AG04449 (cell line): ENCODE data around the gene ARHGAP22.

Source experiments
- CTCF ChIA-PET: fragments of 350-600 bp; formaldehyde crosslinking; extraction: SDS; loops from one replicate; lab custom pipeline; 2021; ENCODE audit warnings: antibody characterized with exemption; lab: Yijun Ruan, JAX
- POLR2A ChIA-PET: fragments of 400-600, 350-600 bp; formaldehyde crosslinking; extraction: SDS; loops from one replicate; lab custom pipeline; 2020; ENCODE audit warnings: antibody characterized with exemption, inconsistent platforms; lab: Yijun Ruan, JAX
- DNase-seq: peaks from one replicate; pipeline ENCODE4 v3.0.0-alpha.2; 2010; ENCODE audit warnings: low read depth, low spot score
- H3K4me3 ChIP-seq: 2 replicates; pipeline ENCODE4 v1.5.1; 2011; ENCODE audit warnings: low read depth, mild to moderate bottlenecking, control low read depth, low read length
- TF ChIP-seq, protein P1 (sequence below): IDR thresholded peaks from one replicate; pipeline ENCODE4 v1.5.1; 2011; ENCODE audit warnings: mild to moderate bottlenecking, moderate library complexity, low read length, control low read depth, inconsistent platforms; ENCODE audit not compliant: insufficient read depth; ENCODE audit errors: missing control alignments

ARHGAP22 gene

DNA sequence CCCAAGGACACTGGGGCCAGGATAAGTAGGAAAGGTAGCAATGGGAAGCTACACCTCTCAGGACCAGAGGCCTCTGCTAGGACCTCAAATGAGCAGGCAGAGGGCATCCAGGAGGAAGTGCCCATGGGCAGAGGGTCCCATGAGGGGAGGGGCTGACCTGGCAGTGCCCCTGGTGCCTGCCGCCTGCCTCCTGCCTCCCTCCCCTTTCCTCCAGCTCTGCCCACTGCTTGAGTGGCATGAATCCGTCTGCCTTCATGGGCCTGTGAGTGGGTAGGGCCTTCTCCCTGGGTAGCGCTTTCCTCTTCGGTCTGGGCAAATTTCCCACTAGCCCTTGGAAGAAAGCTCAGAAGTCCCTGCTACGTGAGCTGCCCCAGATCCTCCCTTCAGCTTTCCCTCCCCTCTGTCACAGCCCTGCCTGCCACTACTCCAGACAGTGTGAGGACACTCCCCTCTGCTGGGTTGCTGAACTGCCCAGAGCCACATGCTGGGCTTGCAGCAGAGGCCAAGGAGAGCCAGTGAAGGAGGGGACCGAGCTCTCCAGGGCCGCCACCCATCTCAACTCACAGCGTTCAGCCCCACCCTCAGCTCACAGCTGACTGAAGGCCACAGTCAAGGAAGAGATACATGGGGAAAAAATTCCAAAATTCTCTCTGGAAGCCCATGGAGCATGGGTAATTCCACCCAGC is 141.4 kb downstream of the ARHGAP22 start:
- CTCF ChIA-PET = interaction anchor here (1.3 to 2.0 kb wide), 2 partner anchors 9 to 193 kb away, joined by 6 to 7 read pairs; no protein-coding TSS in a partner anchor

DNA sequence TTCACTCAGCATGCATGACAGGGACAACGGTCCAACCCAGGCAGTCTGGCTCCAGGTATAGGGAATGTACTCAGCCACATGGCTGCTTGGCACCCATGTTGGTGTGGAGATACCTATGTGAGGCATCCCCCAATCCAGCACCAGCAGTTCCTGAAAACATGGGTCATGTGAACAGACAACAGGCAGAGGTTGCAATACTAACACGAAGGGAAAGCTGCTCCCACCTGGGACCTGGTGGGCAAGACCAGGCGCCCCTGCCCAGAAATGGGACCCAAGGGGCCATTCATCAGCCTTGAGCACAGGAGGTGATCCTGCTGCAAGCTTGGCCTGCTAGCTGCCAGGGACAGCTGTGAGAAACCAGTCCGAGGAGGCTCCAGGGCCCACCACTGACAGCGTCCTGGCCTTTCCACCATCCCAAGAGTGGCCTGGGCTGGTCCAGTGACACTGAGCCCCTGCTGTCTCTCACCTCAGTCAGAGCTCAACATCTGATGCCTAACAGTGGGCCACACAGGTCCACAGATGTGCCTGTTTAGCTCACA is 142.3 kb downstream of the ARHGAP22 start:
- H3K4me3 ChIP-seq = no peak overlapping the region
- DNase-seq = no peak
- ChIA-PET POLR2A (no interaction called here), CTCF (interaction anchor here (1.3 kb wide), 1 partner anchor 194 kb away, joined by 6 read pairs; no protein-coding TSS in a partner anchor)
- TF ChIP-seq, protein P1, sequence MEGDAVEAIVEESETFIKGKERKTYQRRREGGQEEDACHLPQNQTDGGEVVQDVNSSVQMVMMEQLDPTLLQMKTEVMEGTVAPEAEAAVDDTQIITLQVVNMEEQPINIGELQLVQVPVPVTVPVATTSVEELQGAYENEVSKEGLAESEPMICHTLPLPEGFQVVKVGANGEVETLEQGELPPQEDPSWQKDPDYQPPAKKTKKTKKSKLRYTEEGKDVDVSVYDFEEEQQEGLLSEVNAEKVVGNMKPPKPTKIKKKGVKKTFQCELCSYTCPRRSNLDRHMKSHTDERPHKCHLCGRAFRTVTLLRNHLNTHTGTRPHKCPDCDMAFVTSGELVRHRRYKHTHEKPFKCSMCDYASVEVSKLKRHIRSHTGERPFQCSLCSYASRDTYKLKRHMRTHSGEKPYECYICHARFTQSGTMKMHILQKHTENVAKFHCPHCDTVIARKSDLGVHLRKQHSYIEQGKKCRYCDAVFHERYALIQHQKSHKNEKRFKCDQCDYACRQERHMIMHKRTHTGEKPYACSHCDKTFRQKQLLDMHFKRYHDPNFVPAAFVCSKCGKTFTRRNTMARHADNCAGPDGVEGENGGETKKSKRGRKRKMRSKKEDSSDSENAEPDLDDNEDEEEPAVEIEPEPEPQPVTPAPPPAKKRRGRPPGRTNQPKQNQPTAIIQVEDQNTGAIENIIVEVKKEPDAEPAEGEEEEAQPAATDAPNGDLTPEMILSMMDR = no peak

More for the DNA sequence above, 141.4 kb downstream of the ARHGAP22 start:
- POLR2A ChIA-PET = no interaction called here
- TF ChIP-seq, protein P1 = no peak
- H3K4me3 ChIP-seq = no peak overlapping the region
- no peak for DNase-seq

DNA sequence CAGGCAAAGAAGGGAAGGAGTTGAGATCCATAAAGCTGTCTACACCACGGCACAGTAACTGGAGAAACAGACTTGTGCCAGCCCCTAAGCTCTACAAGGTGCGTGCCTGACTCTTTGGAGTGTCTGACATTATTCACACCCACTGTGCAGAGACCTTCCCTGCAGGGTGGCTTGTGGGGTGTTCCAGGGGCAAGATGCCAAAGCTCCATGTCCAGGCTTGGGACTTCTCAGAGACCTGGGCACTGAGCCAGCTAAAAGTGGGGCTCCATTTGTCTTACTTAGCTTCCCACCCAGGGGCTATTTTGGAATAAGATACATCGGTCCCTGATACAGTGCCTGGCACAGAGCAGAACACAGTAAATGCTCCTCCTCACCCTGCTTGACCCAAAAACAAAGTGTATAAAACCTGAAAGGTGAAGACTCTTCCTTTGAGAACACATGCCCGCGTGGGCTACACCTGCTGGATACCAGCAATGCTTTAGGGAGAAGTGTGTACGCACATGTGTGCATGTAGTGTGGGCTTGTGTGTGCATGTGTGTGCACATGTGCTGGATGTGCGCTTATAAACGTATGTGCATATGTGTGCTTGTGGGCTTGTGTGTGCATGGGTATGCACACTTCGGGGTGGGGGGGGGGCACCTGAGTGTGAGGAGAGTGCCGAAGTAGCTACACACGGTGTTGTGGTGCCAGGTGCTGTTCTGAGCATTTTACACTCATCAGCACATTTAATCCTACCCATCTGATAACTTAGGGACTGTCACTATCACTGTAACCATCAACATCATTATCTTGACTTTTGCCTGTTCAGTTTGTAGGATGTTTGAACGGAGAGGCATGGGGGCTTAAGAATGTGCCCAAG is 143.0 kb downstream of the ARHGAP22 start:
- H3K4me3 ChIP-seq = no peak overlapping the region
- CTCF ChIA-PET = interaction anchor here (0.5 to 1.3 kb wide), 2 partner anchors 194 to 195 kb away, joined by 3 to 6 read pairs; no protein-coding TSS in a partner anchor
- DNase-seq = no peak
- TF ChIP-seq, protein P1 = no peak
- POLR2A ChIA-PET = no interaction called here

DNA sequence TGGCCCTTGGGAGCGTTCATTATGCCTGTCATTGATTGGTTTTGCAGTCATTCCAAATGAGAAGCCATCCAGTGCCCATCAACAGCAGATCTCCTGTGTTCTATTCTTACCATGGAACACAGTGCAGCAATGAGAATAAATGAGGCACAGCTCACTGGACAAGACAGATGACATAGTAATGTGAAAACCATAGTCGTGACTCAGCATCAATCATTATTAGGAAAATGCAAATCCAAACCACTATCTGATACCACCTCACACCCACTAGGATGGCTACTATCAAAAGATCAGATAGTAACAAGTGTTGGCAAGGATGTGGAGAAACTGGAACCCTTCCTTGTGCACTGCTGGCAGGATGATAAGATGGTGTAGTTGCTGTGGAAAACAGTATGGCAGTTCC is 144.7 kb downstream of the ARHGAP22 start:
- CTCF ChIA-PET = interaction anchor here (1.0 kb wide), 1 partner anchor 9 kb away, joined by 3 read pairs; no protein-coding TSS in a partner anchor
- no peak for DNase-seq
- TF ChIP-seq, protein P1 = no peak
- POLR2A ChIA-PET = no interaction called here
- no peak overlapping the region for H3K4me3 ChIP-seq

DNA sequence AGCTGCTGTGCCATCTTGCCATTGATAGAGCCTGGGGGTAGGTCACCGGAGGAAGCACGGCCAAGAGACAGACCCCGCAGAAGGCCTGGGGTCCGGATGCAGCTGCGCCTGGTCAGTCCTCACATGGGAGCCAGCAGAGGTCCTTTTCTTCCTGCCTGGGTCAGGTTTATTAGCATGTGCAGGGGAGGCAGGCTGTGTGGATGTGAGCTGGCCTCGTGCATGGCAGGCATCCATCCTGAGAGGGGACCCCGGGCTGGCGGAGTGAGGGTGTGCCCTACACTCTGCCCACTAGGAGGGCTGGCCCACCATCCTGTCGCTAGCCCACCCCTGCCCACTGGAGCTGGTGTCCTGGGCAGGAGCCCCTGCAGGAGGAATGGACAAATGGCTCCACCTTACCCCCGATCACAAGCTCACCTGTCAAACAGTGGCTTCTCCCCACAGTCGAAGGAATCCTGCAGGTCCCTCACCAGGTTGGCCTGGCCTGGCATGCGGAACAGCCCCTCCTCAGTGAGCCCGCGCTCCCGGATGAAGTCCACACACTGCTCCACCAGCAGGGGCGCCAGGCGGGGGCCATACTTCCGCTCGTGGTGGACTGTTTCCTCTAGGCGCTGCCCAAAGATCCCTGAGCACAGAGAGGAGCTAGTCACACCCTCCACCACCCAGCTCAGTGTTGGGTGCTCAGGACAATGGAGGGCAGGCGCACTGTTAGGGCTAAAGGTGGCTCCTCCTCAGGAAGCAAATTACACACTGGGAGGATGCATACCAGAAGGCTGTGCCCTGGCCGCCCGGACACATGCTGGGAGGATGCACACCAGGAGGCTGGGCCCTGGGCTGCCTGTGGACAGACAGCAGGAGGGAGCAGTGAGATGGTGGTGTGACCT is 145.4 kb downstream of the ARHGAP22 start:
- no peak overlapping the region for H3K4me3 ChIP-seq
- CTCF ChIA-PET = interaction anchor here (1.0 kb wide), 1 partner anchor 10 kb away, joined by 3 read pairs; no protein-coding TSS in a partner anchor
- POLR2A ChIA-PET = no interaction called here
- TF ChIP-seq, protein P1 = no peak
- no peak for DNase-seq
